Middle frontal gyrus (tissue), 1 donor: ENCODE measurements around the gene GNG11.

Experiments
- DNase-seq: peaks from one replicate; pipeline ENCODE4 v3.0.0-alpha.2; 2015; ENCODE audit warnings: low spot score; ENCODE audit errors: extremely low spot score

GNG11 gene

DNA sequence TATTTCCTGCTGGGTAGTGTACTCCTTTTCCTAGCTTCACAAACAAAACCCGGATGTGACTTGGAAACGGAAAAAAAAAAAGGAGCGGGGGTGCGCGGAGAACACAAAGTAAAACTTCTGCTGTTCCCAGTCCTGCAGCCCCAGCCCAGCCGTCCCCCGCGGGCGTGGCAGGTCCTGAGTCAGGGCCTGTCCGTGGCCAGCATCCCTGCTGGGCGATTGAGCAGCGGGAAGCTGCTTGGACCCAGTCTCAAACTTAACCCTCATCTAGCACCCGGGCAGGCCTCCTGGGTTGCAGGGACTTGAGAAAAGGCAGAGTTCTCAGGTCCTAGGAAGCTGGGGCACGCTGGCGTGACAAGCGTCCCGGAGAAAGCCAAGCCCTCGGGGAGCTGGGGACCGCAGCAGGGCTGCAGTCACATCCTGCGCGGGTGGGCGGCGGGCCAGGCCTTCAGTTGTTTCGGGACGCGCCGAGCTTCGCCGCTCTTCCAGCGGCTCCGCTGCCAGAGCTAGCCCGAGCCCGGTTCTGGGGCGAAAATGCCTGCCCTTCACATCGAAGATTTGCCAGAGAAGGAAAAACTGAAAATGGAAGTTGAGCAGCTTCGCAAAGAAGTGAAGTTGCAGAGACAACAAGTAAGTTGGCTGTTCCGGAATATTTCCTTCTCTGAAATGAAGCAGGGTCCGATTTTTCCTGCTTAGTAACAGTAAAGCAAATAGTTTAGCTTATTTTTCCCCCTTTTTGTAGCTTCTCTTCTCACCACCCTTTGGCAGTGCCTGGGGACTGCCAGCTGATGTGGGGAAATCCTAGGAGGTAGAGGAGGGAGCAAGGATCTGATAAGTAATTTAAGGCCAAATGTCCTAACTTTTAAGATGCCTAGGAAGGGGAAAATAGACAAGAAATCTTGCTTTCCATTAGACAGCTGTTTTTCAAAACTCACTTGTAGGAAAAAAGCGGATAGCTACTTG, at the start of gene GNG11:
Gene GNG11 (plus strand): TSS at position 129 of the 960 bp plus-strand sequence. CDS start 403 bp downstream, at position 532.
- DNase-seq = no peak

GRCh38 chr7:93873998-93874574, 47.4 kb upstream of the GNG11 start:
- DNase-seq = no peak

- no peak for DNase-seq
These were observed 43.8 kb upstream of the GNG11 start for GRCh38 chr7:93877742-93878141.

- DNase-seq = no peak
These were observed 42.2 kb upstream of the GNG11 start for GRCh38 chr7:93879356-93879755.

- no peak for DNase-seq
These were observed 39.1 kb upstream of the GNG11 start for GRCh38 chr7:93882468-93882867.

DNA sequence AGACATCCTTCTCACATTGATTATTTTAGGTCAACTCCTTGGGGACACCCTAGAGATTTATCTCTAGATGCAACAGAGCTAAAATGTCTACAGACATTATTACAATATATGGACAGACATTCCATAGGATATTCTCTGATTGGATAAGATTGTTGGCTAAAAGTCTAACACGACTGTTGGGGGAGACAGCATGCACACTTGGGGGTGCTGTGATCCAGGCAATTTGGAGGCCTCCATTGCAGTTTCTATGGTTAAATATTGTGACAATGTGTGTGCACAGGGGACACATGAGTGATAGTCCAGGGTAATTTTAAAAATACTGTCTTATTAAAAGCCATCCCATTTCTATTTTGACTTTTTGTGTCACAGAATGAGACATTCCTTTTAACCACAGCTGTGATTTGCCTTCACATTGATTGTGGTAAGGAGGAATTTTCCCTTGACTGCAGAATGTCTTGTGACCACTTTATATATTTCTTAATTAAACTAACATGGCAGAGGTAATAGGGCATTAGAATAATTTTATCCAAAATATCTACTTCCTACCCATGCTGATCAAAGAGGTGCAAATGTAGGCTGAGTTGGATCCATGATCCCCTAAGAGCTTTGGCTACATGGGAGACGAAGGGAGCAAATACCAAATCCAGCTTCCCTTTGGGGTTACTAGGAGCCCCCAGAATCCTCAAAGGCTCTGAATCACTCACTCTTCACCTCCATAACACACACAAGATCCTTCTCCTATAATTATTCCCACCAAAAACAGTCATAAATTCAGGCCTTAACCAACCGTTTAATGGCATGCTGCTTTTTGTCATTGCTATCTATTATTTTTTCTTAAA, 38.2 kb upstream of the GNG11 start:
- DNase-seq = no peak

GRCh38 chr7:93883917-93884345, 37.6 kb upstream of the GNG11 start:
- DNase-seq = no peak

DNA sequence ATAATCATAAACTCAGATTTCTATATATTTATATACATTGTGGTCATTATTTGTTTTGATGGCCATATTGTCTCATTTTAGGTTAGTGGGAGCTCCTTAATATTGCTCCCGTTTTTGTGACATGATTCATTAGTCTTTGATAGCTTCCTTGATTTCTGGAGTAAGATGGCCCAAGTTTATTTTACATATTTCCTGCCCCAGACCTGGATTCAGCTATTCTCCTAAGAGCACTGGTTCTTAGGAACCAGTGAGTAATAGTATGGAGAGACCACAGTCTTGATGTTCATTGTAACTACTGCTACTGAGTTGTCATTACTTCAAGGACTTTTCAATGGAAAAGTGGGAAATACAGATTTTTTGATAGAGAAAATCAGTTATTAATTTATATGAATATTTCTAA, 37.0 kb upstream of the GNG11 start:
- DNase-seq = no peak

DNA sequence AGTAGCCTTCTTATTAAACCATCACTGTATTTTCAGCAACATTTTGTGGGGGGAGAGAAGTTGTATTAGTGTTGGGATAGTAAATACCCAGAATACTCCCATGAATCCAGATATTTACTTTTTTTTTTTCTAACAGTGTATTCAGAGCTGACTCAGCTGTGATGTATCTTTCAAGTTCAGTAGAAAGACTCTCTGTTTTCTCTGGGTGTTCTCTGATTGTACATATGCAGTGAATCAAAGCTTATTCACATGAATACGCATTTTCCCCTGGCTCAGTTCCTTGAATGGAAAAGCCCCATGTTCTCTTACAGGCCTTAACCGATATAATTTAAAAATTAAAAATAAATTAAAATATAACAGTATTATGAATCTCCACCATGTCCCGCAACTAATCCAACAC, 32.3 kb upstream of the GNG11 start:
- DNase-seq = no peak

GRCh38 chr7:93890041-93890463, 31.5 kb upstream of the GNG11 start:
- no peak for DNase-seq

DNA sequence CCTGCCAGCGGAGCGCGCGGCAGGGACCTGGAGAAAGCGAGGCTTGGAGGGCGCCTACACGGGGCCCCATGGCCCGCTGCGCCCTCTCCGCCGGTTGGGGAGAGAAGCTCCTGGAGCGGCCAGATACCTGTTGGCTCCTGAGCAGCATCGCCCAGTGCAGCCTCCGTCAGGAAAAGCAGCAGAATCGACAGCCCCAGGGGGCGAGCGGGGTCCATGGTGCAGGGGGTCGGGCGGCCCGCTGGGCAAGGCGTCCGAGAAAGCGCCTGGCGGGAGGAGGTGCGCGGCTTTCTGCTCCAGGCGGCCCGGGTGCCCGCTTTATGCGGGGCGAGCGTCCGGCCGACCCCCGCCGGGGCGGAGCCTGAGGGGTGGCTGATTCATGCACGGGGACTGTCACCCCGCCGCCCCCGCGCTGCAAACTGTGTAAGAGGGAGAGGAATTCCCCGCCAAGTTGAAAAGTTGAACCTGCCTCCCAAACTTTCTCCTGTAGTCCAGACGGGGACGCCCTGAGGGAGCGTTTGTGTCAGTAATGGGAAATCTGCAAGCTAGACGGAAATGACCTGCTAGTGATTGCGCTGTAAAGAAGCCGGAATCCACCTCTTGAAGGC, 31.0 kb upstream of the GNG11 start, which contains the start of gene TFPI2:
Gene TFPI2 (minus strand): TSS at position 290 of the 605 bp plus-strand sequence. CDS start 75 bp downstream, at position 215.
- DNase-seq = no peak

- DNase-seq = no peak
These were observed 27.1 kb upstream of the GNG11 start for GRCh38 chr7:93894426-93894825.

DNA sequence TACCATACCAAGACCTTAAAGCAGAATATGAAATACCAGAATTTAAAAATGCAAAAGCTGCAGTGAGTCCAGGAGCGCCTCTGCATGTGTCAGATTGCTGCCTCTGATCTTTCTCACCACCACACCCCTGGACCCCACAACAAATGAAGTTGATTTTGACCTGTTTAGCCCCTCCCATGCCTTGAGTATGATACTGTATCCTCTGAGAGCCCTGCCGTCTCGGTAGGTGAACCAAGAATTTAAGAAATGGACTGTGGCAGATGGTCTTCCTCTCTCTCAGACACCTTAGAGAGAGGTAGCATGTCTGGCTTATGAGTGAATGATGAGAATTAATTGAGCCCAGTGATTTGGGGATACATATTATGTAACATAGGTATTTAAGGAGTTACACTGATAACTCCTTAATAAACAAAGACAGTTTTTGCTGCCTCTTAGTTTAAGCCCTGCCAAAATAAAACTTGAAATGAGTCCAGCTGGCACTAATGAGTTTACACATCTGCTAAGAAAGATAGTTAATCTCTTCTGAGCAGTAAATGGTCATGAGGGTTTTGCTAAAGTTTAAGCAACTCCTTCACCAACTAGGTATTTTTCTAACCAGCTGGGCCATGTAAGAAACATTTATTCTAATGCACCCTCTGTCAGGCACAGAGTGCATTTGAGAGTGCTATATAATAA, 26.4 kb upstream of the GNG11 start:
- no peak for DNase-seq

GRCh38 chr7:93895859-93896600, 25.5 kb upstream of the GNG11 start:
- DNase-seq = no peak

DNA sequence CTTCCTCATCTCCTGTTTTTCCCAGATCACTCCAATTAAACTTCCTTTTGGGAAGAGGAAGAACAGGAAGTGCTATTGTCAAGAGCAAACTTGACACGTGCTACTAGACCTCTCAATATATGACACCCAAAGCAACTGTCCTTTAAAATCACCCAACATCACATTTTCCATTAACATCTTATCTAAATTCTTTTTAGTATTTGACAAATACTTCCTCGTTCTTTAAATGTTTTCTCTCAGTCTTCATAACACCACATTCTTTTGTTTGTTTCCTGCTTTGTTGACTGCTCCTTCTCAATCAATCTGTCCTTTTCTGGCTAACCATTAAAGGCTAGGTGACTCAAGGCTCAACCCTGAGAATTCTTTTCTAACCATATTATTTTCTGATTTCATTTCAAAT, 23.9 kb upstream of the GNG11 start:
- no peak for DNase-seq

GRCh38 chr7:93902777-93903423, 18.6 kb upstream of the GNG11 start:
- DNase-seq = no peak

- DNase-seq = no peak
These were observed 15.3 kb upstream of the GNG11 start, which contains the start of gene GNGT1 for GRCh38 chr7:93906267-93906666. Gene GNGT1, plus strand, starts transcription at chr7:93906567. Its CDS starts 180 bp downstream, at chr7:93906747.

- no peak for DNase-seq
These were observed 11.2 kb upstream of the GNG11 start for GRCh38 chr7:93910076-93910994.
